Heart left ventricle (tissue), 16 donors: ENCODE measurements around the gene PTCD3. TPM values are rescaled to one million over a fixed set of nuclear protein-coding genes. Genes with fewer than 3 reads are reported as not detected.

Experiments
- ATAC-seq, 4 donors: fragments of 200-7000 bp; cut with Tn5 transposase; one replicate each; pipeline ENCODE4 v1.9.1; 2020 to 2022; ENCODE audit warnings: moderate library complexity in 4 of 4, mild to moderate bottlenecking in 3 of 4, moderate number of reproducible peaks in 1 of 4
- DNase-seq, 5 donors: peaks; one replicate each; pipeline ENCODE4 v3.0.0-alpha.2; 2020
- H3K27ac ChIP-seq, 12 donors: fragments of 200-600 bp; sonication (generic) in 4 of 12; one replicate each; pipeline versions ENCODE4 v1.5.0 to v1.8.0; 2016 to 2022; ENCODE audit warnings: mild to moderate bottlenecking in 2 of 12
- H3K27me3 ChIP-seq, 9 donors: fragments of 200-600 bp; sonication (generic) in 2 of 9; one replicate each; pipeline versions ENCODE4 v1.5.1 to v1.8.0; 2016 to 2022; ENCODE audit warnings: mild to moderate bottlenecking in 3 of 9
- H3K36me3 ChIP-seq, 9 donors: fragments of 200-600 bp; sonication (generic) in 2 of 9; one replicate each; pipeline versions ENCODE4 v1.5.0 to v1.8.0; 2018 to 2022; ENCODE audit warnings: mild to moderate bottlenecking in 2 of 9
- H3K4me1 ChIP-seq, 12 donors: fragments of 200-600 bp; sonication (generic) in 4 of 12; one replicate each; pipeline versions ENCODE4 v1.5.0 to v1.8.0; 2016 to 2022; ENCODE audit warnings: mild to moderate bottlenecking in 3 of 12
- H3K4me3 ChIP-seq, 12 donors: fragments of 200-600 bp; sonication (generic) in 4 of 12; one replicate each; pipeline versions ENCODE4 v1.5.0 to v1.8.0; 2017 to 2022; ENCODE audit warnings: mild to moderate bottlenecking in 9 of 12, moderate library complexity in 4 of 12
- H3K9me3 ChIP-seq, 12 donors: fragments of 200-600 bp; sonication (generic) in 4 of 12; one replicate each; pipeline versions ENCODE4 v1.5.0 to v1.8.0; 2016 to 2022; ENCODE audit warnings: mild to moderate bottlenecking in 1 of 12
- POLR2A ChIP-seq, 2 donors: fragments of 450-650 bp; IDR thresholded peaks; one replicate each; pipeline ENCODE4 v1.6.1; 2017; ENCODE audit warnings: antibody characterized with exemption in 2 of 2, mild to moderate bottlenecking in 2 of 2, moderate library complexity in 2 of 2
- WGBS, 4 donors: extraction: QIAGEN DNeasy Blood & Tissue Kit in 2 of 4; methylation state at CpG; one replicate each; pipeline versions ENCODE4 v1.1.5 to v1.1.7; 2013 to 2018; 5-methylcytosine and 5-hydroxymethylcytosine counted together
- intact Hi-C, 10 donors: fragments of 100-400 bp; cut with DNase I; formaldehyde crosslinking; loops; one replicate each; pipeline versions ENCODE4 v1.11.1 to v1.14.2; 2022
- polyA plus RNA-seq, 2 donors: library from polyadenylated mRNA; stranded (reverse); fragments of 200-250 nt; gene quantifications; one replicate each; pipeline ENCODE4 v1.2.3, GENCODE V29; 2013
- total RNA-seq, 9 donors: library from RNA; depleted of rRNA in 2 of 9; stranded (reverse); fragments of >200 nt in 2 of 9; fragmentation: NEBNext Ultra II Directional in 3 of 9; extraction: Animal tissue kit (Norgen Biotek cat#: 25700) in 3 of 9; gene quantifications; one replicate each; pipeline versions ENCODE4 v1.1.0 to v1.2.4, GENCODE V29; 2016 to 2023
- TF ChIP-seq, protein P1 (sequence below), 12 donors: fragments of 200-600 bp; sonication (generic) in 4 of 12; IDR thresholded peaks; one replicate each; pipeline versions ENCODE4 v1.5.0 to v1.8.0; 2018 to 2022; ENCODE audit warnings: antibody characterized with exemption in 12 of 12, mild to moderate bottlenecking in 5 of 12
- donor health status: ischemic (EF 13 %, LVEDD 7.1; RV severe dilation, severe dysfunction).
- donor health status: healthy with polysubstance abuse.
- donor health status: DM: no; HTN: yes; CAD: no.
- donor health status: DM: no; HTN: no; CAD: no.
- donor health status: ischemic (EF 25% LVEDD 6.9; RV normal size, moderate dysfunction).
- donor health status: ischemic (EF 25% LVEDD 5.7; RV mildly dilated, moderate dysfunction).
- donor health status: healthy.
- donor health status: DM: yes; HTN: yes; CAD: no.
- donor health status: ischemic (EF 35%, LVEDD 5.7; RV mildly dilated, moderate dysfunction).
- donor health status: nonischemic (EF 11% LVEDD 7.7; RV severe dilation, severe dysfunction).
- donor health status: DM: yes; HTN: yes; CAD: no.
- donor health status: PGD.
- donor health status: ischemic (EF 29% LVEDD 5.4; RV normal size, mild dysfunction).
- donor health status: nonischemic (EF 23%, LVEDD 6.1; RV moderate dilation, normal function).

Gene PTCD3
- total and polyA plus RNA-seq, 11 donors: 25.0 to 210 (median 117) TPM

- ATAC-seq (no peak), DNase-seq (no peak)
- TF ChIP-seq, protein P1, sequence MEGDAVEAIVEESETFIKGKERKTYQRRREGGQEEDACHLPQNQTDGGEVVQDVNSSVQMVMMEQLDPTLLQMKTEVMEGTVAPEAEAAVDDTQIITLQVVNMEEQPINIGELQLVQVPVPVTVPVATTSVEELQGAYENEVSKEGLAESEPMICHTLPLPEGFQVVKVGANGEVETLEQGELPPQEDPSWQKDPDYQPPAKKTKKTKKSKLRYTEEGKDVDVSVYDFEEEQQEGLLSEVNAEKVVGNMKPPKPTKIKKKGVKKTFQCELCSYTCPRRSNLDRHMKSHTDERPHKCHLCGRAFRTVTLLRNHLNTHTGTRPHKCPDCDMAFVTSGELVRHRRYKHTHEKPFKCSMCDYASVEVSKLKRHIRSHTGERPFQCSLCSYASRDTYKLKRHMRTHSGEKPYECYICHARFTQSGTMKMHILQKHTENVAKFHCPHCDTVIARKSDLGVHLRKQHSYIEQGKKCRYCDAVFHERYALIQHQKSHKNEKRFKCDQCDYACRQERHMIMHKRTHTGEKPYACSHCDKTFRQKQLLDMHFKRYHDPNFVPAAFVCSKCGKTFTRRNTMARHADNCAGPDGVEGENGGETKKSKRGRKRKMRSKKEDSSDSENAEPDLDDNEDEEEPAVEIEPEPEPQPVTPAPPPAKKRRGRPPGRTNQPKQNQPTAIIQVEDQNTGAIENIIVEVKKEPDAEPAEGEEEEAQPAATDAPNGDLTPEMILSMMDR (IDR thresholded peaks at IDR 0.05): no peak
- TF ChIP-seq POLR2A (IDR thresholded peaks at IDR 0.05): no peak
- intact Hi-C loops: loop anchor here in 7 of 10 donors (5.0 to 10.0 kb wide), 5 partner anchors 38 to 358 kb away; partner anchors contain the start of gene ST3GAL5 (in 5 of the 7)
- Histone ChIP-seq H3K36me3 (peaks cover 1 to 66% (median 49%) of the 10 kb centered on the region in 9 donors), H3K27me3 (no peaks in the 10 kb centered on the region), H3K27ac (no peak overlapping the region), H3K4me1 (peaks cover 0 to 36% (median 16%) of the 10 kb centered on the region in 12 donors), H3K9me3 (no peaks in the 10 kb centered on the region), H3K4me3 (no peak overlapping the region)
- WGBS, 4 donors: 95 to 100% (median 97%) methylated on average over 10 to 15 of the region's 15 CpGs
Measured at GRCh38 chr2:86074811-86075210, 31.2 kb upstream of the PTCD3 start.

DNA sequence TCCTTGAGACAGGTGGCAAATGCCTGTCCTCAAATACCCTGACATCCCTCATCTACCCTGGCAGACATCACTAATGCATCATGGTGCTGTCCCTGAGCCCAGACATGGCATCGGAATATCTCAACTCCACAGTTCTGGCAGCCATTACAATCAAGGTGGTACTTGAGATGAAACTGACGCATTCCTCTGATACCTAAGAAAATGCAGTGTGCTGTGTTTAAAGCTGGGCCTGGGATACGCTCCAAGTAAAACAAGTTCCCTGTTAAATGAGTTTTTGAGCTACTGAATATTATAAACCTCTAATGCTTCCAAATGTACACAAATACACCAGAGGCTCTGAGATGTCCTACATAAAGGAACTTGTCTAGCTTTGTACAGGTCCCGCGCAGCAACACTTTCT, 30.1 kb upstream of the PTCD3 start:
- TF ChIP-seq, protein P1 (IDR thresholded peaks at IDR 0.05): no peak
- no peak for TF ChIP-seq POLR2A (IDR thresholded peaks at IDR 0.05)
- Histone ChIP-seq H3K9me3 (no peaks in the 10 kb centered on the region), H3K27me3 (no peaks in the 10 kb centered on the region), H3K4me3 (no peak overlapping the region), H3K36me3 (peaks cover 0 to 65% (median 47%) of the 10 kb centered on the region in 9 donors), H3K4me1 (peaks cover 0 to 47% (median 25%) of the 10 kb centered on the region in 12 donors), H3K27ac (no peak overlapping the region)
- WGBS, 4 donors: 95 to 98% (median 97%) methylated on average over 5 of the region's 5 CpGs
- ATAC-seq (no peak), DNase-seq (no peak)
- intact Hi-C loops: loop anchor here in 6 of 10 donors (2.0 to 10.0 kb wide), 5 partner anchors 189 to 359 kb away; partner anchors contain the start of gene ST3GAL5 (in 4 of the 6)

DNA sequence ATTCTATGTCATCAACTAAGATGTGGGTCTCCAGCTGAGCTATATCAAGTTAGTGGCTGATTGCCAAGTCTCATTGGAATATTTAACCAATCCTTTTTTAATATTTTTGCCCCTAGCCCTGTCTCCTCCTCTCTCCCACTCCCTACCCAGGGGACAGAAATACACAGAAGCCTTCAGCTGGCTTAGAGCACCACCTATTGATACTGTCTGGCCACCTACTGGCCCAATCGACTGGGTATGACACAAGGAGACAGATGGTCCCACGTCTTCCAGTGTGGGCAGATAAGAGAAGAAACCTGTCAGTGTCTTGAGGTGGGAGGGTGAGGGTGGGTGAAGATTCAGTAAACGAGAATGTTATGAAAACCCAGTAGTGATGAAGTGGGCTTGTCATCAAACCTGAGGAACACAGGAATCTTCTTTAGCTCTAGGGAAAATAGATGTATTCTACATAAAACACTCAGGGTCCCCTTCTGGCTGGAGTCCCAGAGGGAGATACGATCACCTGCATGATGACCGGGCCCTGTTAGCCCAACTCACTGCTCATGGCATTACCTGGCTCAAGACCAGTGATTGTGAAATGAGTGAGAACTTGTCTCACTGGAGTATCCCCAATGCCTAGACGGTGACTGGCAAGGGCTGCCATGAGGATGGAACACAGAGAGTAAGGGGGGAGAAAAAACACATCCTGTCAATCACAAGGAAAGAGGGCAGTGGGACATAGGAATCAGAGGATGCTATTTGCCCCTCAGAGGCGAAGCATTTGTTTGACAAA, 27.1 kb upstream of the PTCD3 start:
- WGBS, 4 donors: 56 to 63% (median 61%) methylated on average over 7 of the region's 7 CpGs
- H3K27ac ChIP-seq: peak overlapping the region in 1 of 12 donors; percentile 53
- no peaks in the 10 kb centered on the region for H3K9me3 ChIP-seq
- H3K36me3 ChIP-seq: peaks cover 0 to 80% (median 66%) of the 10 kb centered on the region in 9 donors
- H3K4me3 ChIP-seq: no peak overlapping the region
- DNase-seq (peak in 1 of 5 donors; percentile 34), ATAC-seq (peak; percentile 65 to 74 (median 68))
- peaks cover 0 to 28% (median 9%) of the 10 kb centered on the region in 12 donors for H3K4me1 ChIP-seq
- no peaks in the 10 kb centered on the region for H3K27me3 ChIP-seq
- intact Hi-C loops: loop anchor here in 9 of 10 donors (1.0 to 10.0 kb wide), 7 partner anchors 190 to 362 kb away; partner anchors contain the start of gene ST3GAL5 (in 7 of the 9)
- TF ChIP-seq, protein P1 (IDR thresholded peaks at IDR 0.05): peak; percentile 35 to 73 (median 60)
- no peak for TF ChIP-seq POLR2A (IDR thresholded peaks at IDR 0.05)
